Breast epithelium (tissue), 4 donors: ENCODE results near the gene C1orf21. TPM values are rescaled to one million over a fixed set of nuclear protein-coding genes. Genes with fewer than 3 reads are reported as not detected.

Source experiments
- DNase-seq, 2 donors: peaks; one replicate each; pipeline ENCODE4 v3.0.0-alpha.2; 2019; ENCODE audit warnings: low spot score in 2 of 2
- H3K27ac ChIP-seq, 2 donors: fragments of 200-600 bp; sonication (generic) in 1 of 2; one replicate each; pipeline ENCODE4 v1.5.1; 2016 to 2019; ENCODE audit warnings: mild to moderate bottlenecking in 1 of 2
- H3K27me3 ChIP-seq, 2 donors: fragments of 200-600 bp; sonication (generic) in 1 of 2; one replicate each; pipeline versions ENCODE4 v1.5.1 to v1.6.0; 2017 to 2019; ENCODE audit warnings: control low read depth in 1 of 2, mild to moderate bottlenecking in 1 of 2
- H3K36me3 ChIP-seq: fragments of 200-600 bp; one replicate; pipeline ENCODE4 v1.5.1; 2019
- H3K4me1 ChIP-seq, 2 donors: fragments of 200-600 bp; sonication (generic); one replicate each; pipeline ENCODE4 v1.5.1; 2016 to 2019; ENCODE audit warnings: control low read depth in 1 of 2
- H3K4me3 ChIP-seq, 3 donors: fragments of 200-600 bp; sonication (generic); 1 replicate in 2 of 3; 2 replicates in 1 of 3; pipeline ENCODE4 v1.5.1; 2016 to 2019; ENCODE audit warnings: mild to moderate bottlenecking in 3 of 3, moderate library complexity in 2 of 3
- H3K9me3 ChIP-seq, 2 donors: fragments of 200-600 bp; sonication (generic) in 1 of 2; one replicate each; pipeline ENCODE4 v1.5.1; 2016 to 2019; ENCODE audit warnings: control low read depth in 1 of 2
- POLR2A ChIP-seq: fragments of 450-650 bp; IDR thresholded peaks from one replicate; pipeline ENCODE4 v1.6.1; 2016; ENCODE audit warnings: antibody characterized with exemption, mild to moderate bottlenecking, moderate library complexity
- POLR2AphosphoS5 ChIP-seq, 3 donors: sonication (generic); formaldehyde crosslinking; IDR thresholded peaks; one replicate each; pipeline ENCODE4 v1.6.1; 2017; ENCODE audit warnings: antibody characterized with exemption in 3 of 3
- intact Hi-C: fragments of 100-400 bp; cut with DNase I; formaldehyde crosslinking; loops from one replicate; pipeline ENCODE4 v1.15.1; 2023; ENCODE audit warnings: low total_unique reads
- total RNA-seq, 3 donors: library from RNA; depleted of rRNA; stranded (reverse); fragments of >200 nt; gene quantifications; one replicate each; pipeline ENCODE4 v1.1.0, GENCODE V29; 2016
- TF ChIP-seq, protein P1 (sequence below), 3 donors: fragments of 450-650 bp; IDR thresholded peaks; one replicate each; pipeline ENCODE4 v1.5.1; 2016 to 2017; ENCODE audit warnings: antibody characterized with exemption in 3 of 3, mild to moderate bottlenecking in 3 of 3, moderate library complexity in 3 of 3

C1orf21 gene
- total RNA-seq, 3 donors from 2014 or later = 31.5 to 75.7 (median 54.7) TPM

DNA sequence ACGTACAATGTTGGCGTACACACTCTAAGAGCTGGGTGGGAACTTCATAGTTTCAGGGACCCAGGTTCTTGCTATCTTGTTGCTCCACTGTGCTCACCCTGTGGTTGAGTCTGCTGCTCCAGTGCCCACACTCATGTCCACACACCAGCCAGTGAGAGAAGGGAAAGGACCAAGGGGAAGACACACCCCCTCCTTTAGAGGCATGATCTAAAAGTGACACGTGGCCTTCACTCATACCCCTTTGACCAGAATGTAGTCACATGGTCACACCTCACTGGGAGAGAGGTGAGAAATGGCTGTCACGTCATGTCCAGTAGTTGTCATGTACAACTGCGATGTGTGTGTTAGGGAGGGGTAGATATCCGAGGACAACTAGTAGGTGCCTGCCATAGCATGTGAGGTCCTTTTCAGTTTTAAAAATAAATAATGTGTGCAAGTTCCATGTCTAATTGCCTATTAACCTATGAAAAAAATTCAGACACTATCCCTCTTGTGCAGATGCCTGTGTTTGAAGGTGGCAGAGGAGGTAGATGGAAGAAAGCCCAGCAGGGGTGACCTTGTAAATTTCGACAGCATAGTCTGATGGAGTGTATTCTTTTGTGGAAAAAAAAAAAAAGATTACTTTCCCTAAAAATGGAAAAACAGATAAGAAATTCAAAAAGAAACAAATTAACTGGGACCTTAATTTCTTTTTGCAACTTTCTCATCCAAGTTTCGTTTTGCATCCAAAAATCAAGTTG, 149.6 kb downstream of the C1orf21 start:
- H3K9me3 ChIP-seq = peaks cover 6 to 8% of the 10 kb centered on the region in 2 donors
- intact Hi-C loops = no loop called here
- H3K27ac ChIP-seq = peak overlapping the region; percentile 82 to 93
- no peaks in the 10 kb centered on the region for H3K27me3 ChIP-seq
- H3K4me3 ChIP-seq = no peak overlapping the region
- no peak for TF ChIP-seq POLR2AphosphoS5 (IDR thresholded peaks at IDR 0.05)
- TF ChIP-seq, protein P1, sequence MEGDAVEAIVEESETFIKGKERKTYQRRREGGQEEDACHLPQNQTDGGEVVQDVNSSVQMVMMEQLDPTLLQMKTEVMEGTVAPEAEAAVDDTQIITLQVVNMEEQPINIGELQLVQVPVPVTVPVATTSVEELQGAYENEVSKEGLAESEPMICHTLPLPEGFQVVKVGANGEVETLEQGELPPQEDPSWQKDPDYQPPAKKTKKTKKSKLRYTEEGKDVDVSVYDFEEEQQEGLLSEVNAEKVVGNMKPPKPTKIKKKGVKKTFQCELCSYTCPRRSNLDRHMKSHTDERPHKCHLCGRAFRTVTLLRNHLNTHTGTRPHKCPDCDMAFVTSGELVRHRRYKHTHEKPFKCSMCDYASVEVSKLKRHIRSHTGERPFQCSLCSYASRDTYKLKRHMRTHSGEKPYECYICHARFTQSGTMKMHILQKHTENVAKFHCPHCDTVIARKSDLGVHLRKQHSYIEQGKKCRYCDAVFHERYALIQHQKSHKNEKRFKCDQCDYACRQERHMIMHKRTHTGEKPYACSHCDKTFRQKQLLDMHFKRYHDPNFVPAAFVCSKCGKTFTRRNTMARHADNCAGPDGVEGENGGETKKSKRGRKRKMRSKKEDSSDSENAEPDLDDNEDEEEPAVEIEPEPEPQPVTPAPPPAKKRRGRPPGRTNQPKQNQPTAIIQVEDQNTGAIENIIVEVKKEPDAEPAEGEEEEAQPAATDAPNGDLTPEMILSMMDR (IDR thresholded peaks at IDR 0.05) = no peak
- TF ChIP-seq POLR2A = no peak
- no peaks in the 10 kb centered on the region for H3K4me1 ChIP-seq
- no peaks in the 10 kb centered on the region for H3K36me3 ChIP-seq
- no peak for DNase-seq

DNA sequence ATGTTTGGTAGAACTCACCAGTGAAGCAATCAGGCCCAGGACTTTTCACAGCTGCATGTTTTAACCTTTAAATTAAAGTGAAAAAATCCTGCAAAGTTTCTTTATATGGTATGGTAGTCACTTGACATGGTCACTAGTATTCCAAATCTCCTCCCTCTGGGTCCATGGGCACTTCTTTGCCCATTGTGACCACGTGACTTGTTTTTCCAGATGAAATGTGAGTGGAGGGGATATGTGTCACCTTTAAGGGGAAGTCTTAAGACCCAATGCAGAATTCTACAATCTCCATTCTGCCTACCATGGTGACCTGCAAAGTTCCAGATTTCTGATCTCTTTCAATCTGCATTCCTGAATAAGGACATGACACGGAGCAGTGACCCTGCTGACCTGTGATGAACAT, 152.8 kb downstream of the C1orf21 start:
- Histone ChIP-seq H3K27ac (no peak overlapping the region), H3K36me3 (no peaks in the 10 kb centered on the region), H3K4me1 (no peaks in the 10 kb centered on the region), H3K27me3 (no peaks in the 10 kb centered on the region), H3K4me3 (no peak overlapping the region), H3K9me3 (peaks cover 6 to 8% of the 10 kb centered on the region in 2 donors)
- DNase-seq = no peak
- intact Hi-C loops = no loop called here
- no peak for TF ChIP-seq POLR2A
- TF ChIP-seq, protein P1 (IDR thresholded peaks at IDR 0.05) = no peak
- TF ChIP-seq POLR2AphosphoS5 (IDR thresholded peaks at IDR 0.05) = no peak

DNA sequence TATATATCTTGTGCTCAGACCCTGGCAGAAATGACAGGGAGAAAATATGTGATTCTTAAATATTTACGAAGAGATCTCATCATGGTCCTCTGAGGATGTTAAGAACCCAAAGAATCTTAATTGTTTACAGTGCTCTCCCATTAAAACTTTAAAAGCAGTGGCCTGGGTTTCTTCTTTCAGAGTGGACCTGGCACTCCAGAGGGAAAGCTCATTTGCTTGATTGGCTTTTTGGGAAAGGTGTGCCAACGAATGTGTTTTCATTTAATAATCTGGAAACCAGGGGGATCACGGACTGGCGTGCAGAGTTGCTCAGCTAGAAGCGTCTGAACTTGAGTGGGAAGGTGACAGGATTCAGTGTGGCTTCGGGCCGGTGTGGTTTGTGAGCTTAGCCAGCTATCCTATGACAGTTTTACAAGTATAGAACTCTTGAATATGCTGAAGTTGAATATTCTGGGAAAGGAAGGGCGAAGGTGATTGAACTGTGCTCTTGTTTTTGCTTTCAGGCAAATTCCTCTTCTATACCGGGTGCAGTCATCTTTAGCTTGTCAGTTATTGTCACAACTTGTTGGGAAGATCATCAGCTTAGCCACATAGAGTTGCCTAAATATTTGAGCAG, 154.8 kb downstream of the C1orf21 start:
- Histone ChIP-seq H3K9me3 (peaks cover 0 to 6% of the 10 kb centered on the region in 2 donors), H3K27me3 (no peaks in the 10 kb centered on the region), H3K36me3 (no peaks in the 10 kb centered on the region), H3K4me3 (no peak overlapping the region), H3K4me1 (no peaks in the 10 kb centered on the region), H3K27ac (peak overlapping the region; percentile 18 to 74)
- intact Hi-C loops = no loop called here
- TF ChIP-seq, protein P1 (IDR thresholded peaks at IDR 0.05) = no peak
- TF ChIP-seq POLR2AphosphoS5 (IDR thresholded peaks at IDR 0.05) (no peak), POLR2A (no peak)
- no peak for DNase-seq

DNA sequence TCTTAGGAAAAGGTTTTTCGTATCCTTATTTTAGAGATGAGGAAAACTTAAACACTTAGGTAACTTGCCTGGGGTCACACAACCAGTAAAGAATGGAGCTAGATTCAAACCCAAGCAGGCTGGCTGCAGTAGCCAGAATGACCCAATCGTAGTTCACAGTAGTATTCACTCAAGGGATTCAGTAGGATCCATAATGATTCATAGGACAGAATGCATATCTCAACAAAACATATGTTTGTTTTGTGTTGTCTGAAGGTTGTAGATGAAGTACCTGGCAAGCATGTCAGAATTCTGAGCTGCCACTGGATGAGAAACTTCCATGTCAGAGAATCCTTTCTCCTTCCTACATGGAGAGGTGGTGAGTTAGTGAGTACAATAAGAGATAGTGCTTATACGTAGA, 155.5 kb downstream of the C1orf21 start:
- no peaks in the 10 kb centered on the region for H3K27me3 ChIP-seq
- peaks cover 0 to 6% of the 10 kb centered on the region in 2 donors for H3K9me3 ChIP-seq
- intact Hi-C loops = no loop called here
- TF ChIP-seq, protein P1 (IDR thresholded peaks at IDR 0.05) = no peak
- no peak for TF ChIP-seq POLR2AphosphoS5 (IDR thresholded peaks at IDR 0.05)
- TF ChIP-seq POLR2A = no peak
- DNase-seq = no peak
- no peaks in the 10 kb centered on the region for H3K4me1 ChIP-seq
- H3K4me3 ChIP-seq = no peak overlapping the region
- H3K36me3 ChIP-seq = no peaks in the 10 kb centered on the region
- H3K27ac ChIP-seq = peak overlapping the region; percentile 18 to 74

DNA sequence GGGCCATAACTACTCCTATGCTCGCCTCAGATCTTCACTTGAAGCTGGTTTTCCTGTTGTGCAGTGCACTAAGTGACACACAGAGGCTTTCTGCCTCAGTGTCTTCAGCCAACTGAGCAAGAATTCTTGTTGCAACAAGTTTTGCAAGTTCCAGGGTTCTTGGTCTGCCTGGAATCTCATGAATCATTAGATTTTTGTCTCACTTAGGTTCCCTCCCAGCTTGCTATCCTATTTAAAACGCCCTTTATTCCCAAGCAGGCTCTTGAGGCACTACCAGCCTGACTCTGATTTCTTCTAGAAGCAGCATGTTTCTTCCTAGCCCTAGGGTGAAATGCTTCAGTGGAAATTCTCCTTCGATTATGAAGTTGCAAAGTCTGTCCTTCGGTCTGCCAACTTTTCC, 158.8 kb downstream of the C1orf21 start:
- TF ChIP-seq POLR2AphosphoS5 (IDR thresholded peaks at IDR 0.05) (no peak), POLR2A (no peak)
- TF ChIP-seq, protein P1 (IDR thresholded peaks at IDR 0.05) = no peak
- H3K36me3 ChIP-seq = no peaks in the 10 kb centered on the region
- peak overlapping the region; percentile 43 to 48 for H3K27ac ChIP-seq
- H3K27me3 ChIP-seq = no peaks in the 10 kb centered on the region
- H3K4me1 ChIP-seq = no peaks in the 10 kb centered on the region
- H3K9me3 ChIP-seq = no peaks in the 10 kb centered on the region
- DNase-seq = peak in 1 of 2 donors; percentile 40
- intact Hi-C loops = no loop called here
- H3K4me3 ChIP-seq = no peak overlapping the region
